Loucy (cell line): ENCODE measurements around the gene CYTH3.
"Not testable (repeated sequence)": the region's sequence is repeated elsewhere in the genome, so short reads cannot be mapped to it uniquely, and the experiment has no call there.

Source experiments
- H2AFZ ChIP-seq: fragments of 200-600 bp; sonication (generic); 2 replicates; pipeline ENCODE4 v1.6.0; 2016; ENCODE audit warnings: antibody characterized with exemption, mild to moderate bottlenecking, low read length, moderate library complexity
- H3F3A ChIP-seq: fragments of 200-600 bp; 2 replicates; pipeline ENCODE4 v1.6.0; 2016; ENCODE audit warnings: antibody characterized with exemption, low read depth, mild to moderate bottlenecking
- H3K27me3 ChIP-seq: fragments of 200-600 bp; sonication (generic); 2 replicates; pipeline ENCODE4 v1.6.1; 2014; ENCODE audit warnings: low read length, mild to moderate bottlenecking; ENCODE audit not compliant: insufficient read depth, poor library complexity, severe bottlenecking
- H3K36me3 ChIP-seq: fragments of 200-600 bp; sonication (generic); 2 replicates; pipeline ENCODE4 v1.6.1; 2016; ENCODE audit warnings: low read length; ENCODE audit not compliant: insufficient read depth
- H3K4me1 ChIP-seq: fragments of 200-600 bp; sonication (generic); 2 replicates; pipeline ENCODE4 v1.5.1; 2014; ENCODE audit warnings: low read length, mild to moderate bottlenecking; ENCODE audit not compliant: insufficient read depth, poor library complexity, severe bottlenecking
- H3K4me2 ChIP-seq: fragments of 200-600 bp; sonication (generic); 2 replicates; pipeline ENCODE4 v1.6.0; 2014; ENCODE audit warnings: antibody characterized with exemption, low read length, low read depth, mild to moderate bottlenecking; ENCODE audit not compliant: poor library complexity, severe bottlenecking
- H3K4me3 ChIP-seq: fragments of 200-600 bp; sonication (generic); 2 replicates; pipeline ENCODE4 v1.5.1; 2014; ENCODE audit warnings: low read length, mild to moderate bottlenecking, mixed read lengths; ENCODE audit not compliant: poor library complexity, severe bottlenecking
- H3K79me2 ChIP-seq: fragments of 200-600 bp; sonication (generic); 2 replicates; pipeline ENCODE4 v1.6.1; 2014; ENCODE audit warnings: low read length; ENCODE audit not compliant: insufficient read depth
- H3K9ac ChIP-seq: fragments of 200-600 bp; sonication (generic); 2 replicates; pipeline ENCODE4 v1.6.0; 2014; ENCODE audit warnings: mild to moderate bottlenecking, low read depth, low read length, moderate library complexity; ENCODE audit not compliant: poor library complexity, severe bottlenecking
- H3K9me2 ChIP-seq: fragments of 200-600 bp; sonication (generic); replicated peaks from 2 replicates; pipeline ENCODE4 v1.6.1; 2016; ENCODE audit warnings: low read depth, low read length, mixed read lengths
- H3K9me3 ChIP-seq: fragments of 200-600 bp; sonication (generic); 2 replicates; pipeline ENCODE4 v1.6.1; 2014; ENCODE audit warnings: mild to moderate bottlenecking, antibody characterized with exemption, low read length, low read depth; ENCODE audit not compliant: insufficient read depth
- H4K20me1 ChIP-seq: fragments of 200-600 bp; sonication (generic); 2 replicates; pipeline ENCODE4 v1.6.0; 2014; ENCODE audit warnings: antibody characterized with exemption, low read length, mild to moderate bottlenecking; ENCODE audit not compliant: insufficient read depth, poor library complexity, severe bottlenecking
- EZH2phosphoT487 ChIP-seq: fragments of 200-600 bp; IDR thresholded peaks from 2 replicates; pipeline ENCODE4 v1.6.1; 2018; ENCODE audit warnings: antibody characterized with exemption, mild to moderate bottlenecking, moderate library complexity, borderline replicate concordance
- TF ChIP-seq, protein P1 (sequence below): fragments of 200-600 bp; sonication (generic); conservative IDR thresholded peaks from 2 replicates; pipeline ENCODE4 v1.5.1; 2014; ENCODE audit warnings: mild to moderate bottlenecking, antibody characterized with exemption, low read length

The CYTH3 gene

DNA sequence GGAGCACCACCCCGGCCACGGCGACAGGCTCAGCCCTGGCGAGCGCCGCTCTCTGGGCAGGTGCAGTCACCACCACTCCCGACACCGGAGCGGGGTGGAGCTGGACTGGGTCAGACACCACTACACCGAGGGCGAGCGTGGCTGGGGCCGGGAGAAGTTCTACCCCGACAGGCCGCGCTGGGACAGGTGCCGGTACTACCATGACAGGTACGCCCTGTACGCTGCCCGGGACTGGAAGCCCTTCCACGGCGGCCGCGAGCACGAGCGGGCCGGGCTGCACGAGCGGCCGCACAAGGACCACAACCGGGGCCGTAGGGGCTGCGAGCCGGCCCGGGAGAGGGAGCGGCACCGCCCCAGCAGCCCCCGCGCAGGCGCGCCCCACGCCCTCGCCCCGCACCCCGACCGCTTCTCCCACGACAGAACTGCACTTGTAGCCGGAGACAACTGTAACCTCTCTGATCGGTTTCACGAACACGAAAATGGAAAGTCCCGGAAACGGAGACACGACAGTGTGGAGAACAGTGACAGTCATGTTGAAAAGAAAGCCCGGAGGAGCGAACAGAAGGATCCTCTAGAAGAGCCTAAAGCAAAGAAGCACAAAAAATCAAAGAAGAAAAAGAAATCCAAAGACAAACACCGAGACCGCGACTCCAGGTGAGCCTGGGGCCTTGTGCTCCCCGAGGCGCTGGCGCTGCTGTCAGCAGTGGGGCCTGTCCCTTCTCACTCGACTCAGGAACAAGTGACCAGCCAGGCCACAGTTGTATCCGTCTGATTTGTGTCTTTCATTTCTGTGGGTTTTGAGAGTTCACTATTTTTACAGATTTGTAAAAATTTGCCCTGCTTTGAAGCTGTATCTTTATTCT lies 117.7 kb downstream of the CYTH3 start:
- peaks cover 71% of the 10 kb centered on the region; the same call in 1 of the 2 replicates for H3K36me3 ChIP-seq
- H3K4me1 ChIP-seq: no peaks in the 10 kb centered on the region
- H3K4me2 ChIP-seq: no peak overlapping the region
- H3K9ac ChIP-seq: no peak overlapping the region
- H3K9me3 ChIP-seq: no peaks in the 10 kb centered on the region
- no peak overlapping the region for H3K4me3 ChIP-seq
- no peaks in the 10 kb centered on the region for H3F3A ChIP-seq
- TF ChIP-seq, protein P1, sequence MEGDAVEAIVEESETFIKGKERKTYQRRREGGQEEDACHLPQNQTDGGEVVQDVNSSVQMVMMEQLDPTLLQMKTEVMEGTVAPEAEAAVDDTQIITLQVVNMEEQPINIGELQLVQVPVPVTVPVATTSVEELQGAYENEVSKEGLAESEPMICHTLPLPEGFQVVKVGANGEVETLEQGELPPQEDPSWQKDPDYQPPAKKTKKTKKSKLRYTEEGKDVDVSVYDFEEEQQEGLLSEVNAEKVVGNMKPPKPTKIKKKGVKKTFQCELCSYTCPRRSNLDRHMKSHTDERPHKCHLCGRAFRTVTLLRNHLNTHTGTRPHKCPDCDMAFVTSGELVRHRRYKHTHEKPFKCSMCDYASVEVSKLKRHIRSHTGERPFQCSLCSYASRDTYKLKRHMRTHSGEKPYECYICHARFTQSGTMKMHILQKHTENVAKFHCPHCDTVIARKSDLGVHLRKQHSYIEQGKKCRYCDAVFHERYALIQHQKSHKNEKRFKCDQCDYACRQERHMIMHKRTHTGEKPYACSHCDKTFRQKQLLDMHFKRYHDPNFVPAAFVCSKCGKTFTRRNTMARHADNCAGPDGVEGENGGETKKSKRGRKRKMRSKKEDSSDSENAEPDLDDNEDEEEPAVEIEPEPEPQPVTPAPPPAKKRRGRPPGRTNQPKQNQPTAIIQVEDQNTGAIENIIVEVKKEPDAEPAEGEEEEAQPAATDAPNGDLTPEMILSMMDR: no peak
- TF ChIP-seq EZH2phosphoT487: no peak
- no peaks in the 10 kb centered on the region for H3K27me3 ChIP-seq
- H4K20me1 ChIP-seq: peaks cover 3% of the 10 kb centered on the region
- H3K79me2 ChIP-seq: no peaks in the 10 kb centered on the region
- no peaks in the 10 kb centered on the region for H3K9me2 ChIP-seq
- no peak overlapping the region for H2AFZ ChIP-seq

DNA sequence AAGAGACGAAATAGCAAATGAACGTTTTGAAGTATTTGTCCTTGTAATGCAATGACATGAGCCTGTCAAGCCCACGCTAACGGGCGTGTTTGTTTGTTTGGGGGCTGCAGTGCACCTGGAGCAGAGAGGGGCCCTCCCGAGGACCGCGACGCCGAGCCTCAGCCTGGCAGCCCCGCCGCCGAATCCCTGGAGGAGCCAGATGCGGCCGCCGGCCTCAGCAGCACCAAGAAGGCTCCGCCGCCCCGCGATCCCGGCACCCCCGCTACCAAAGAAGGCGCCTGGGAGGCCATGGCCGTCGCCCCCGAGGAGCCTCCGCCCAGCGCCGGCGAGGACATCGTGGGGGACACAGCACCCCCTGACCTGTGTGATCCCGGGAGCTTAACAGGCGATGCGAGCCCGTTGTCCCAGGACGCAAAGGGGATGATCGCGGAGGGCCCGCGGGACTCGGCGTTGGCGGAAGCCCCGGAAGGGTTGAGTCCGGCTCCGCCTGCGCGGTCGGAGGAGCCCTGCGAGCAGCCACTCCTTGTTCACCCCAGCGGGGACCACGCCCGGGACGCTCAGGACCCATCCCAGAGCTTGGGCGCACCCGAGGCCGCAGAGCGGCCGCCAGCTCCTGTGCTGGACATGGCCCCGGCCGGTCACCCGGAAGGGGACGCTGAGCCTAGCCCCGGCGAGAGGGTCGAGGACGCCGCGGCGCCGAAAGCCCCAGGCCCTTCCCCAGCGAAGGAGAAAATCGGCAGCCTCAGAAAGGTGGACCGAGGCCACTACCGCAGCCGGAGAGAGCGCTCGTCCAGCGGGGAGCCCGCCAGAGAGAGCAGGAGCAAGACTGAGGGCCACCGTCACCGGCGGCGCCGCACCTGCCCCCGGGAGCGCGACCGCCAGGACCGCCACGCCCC lies 118.5 kb downstream of the CYTH3 start:
- H3K36me3 ChIP-seq: peaks cover 73% of the 10 kb centered on the region; the same call in 1 of the 2 replicates
- H3K4me2 ChIP-seq: no peak overlapping the region
- H2AFZ ChIP-seq: no peak overlapping the region
- no peak overlapping the region for H3K9ac ChIP-seq
- no peaks in the 10 kb centered on the region for H3F3A ChIP-seq
- H3K9me2 ChIP-seq: no peaks in the 10 kb centered on the region
- H3K4me3 ChIP-seq: no peak overlapping the region
- no peaks in the 10 kb centered on the region for H3K27me3 ChIP-seq
- H3K79me2 ChIP-seq: no peaks in the 10 kb centered on the region
- peaks cover 3% of the 10 kb centered on the region for H4K20me1 ChIP-seq
- H3K4me1 ChIP-seq: no peaks in the 10 kb centered on the region
- H3K9me3 ChIP-seq: no peaks in the 10 kb centered on the region
- TF ChIP-seq EZH2phosphoT487: no peak
- TF ChIP-seq, protein P1: no peak

DNA sequence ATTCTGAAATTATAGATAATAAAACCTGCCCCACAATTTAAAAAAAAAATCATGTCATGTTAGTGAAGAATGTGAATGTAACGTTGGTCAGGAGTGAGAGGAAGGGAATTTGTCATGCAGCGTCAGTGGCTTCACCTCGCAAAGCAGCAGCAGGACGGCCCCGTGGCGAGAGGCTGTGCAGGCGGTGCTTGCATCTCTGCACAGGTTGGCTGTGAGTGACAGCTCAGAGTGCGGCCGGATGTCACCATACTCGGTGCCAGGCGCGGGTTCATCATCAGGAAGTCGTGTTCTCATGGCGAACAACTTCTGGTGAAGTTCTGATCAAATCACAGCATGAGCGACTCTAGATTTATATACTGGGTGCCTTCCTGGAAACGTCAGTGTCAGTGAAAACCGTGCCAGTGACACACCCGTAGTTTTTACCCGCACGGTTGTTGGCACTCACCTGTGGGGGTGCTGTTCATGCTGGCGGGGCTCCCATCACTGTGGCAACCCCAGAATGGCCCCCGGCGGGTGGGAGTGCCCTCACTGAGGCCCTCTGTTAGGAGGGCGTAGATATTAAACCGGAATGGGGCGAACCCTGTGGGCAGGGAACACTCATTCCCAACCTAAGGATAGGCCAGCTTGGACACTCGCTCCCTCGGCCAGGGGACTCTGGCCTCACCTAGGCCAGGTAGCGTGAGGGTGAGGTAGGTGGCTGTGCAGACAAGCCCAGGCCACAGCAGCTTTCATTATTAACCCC lies 120.3 kb downstream of the CYTH3 start:
- no peaks in the 10 kb centered on the region for H3F3A ChIP-seq
- H3K9me2 ChIP-seq: no peaks in the 10 kb centered on the region
- H3K79me2 ChIP-seq: no peaks in the 10 kb centered on the region
- H3K4me1 ChIP-seq: no peaks in the 10 kb centered on the region
- no peaks in the 10 kb centered on the region for H3K27me3 ChIP-seq
- peaks cover 84% of the 10 kb centered on the region; the same call in 1 of the 2 replicates for H3K36me3 ChIP-seq
- H3K4me2 ChIP-seq: no peak overlapping the region
- no peak overlapping the region for H2AFZ ChIP-seq
- H3K9ac ChIP-seq: no peak overlapping the region
- no peaks in the 10 kb centered on the region for H3K9me3 ChIP-seq
- H4K20me1 ChIP-seq: no peaks in the 10 kb centered on the region
- TF ChIP-seq EZH2phosphoT487: no peak
- TF ChIP-seq, protein P1: no peak
- H3K4me3 ChIP-seq: no peak overlapping the region

DNA sequence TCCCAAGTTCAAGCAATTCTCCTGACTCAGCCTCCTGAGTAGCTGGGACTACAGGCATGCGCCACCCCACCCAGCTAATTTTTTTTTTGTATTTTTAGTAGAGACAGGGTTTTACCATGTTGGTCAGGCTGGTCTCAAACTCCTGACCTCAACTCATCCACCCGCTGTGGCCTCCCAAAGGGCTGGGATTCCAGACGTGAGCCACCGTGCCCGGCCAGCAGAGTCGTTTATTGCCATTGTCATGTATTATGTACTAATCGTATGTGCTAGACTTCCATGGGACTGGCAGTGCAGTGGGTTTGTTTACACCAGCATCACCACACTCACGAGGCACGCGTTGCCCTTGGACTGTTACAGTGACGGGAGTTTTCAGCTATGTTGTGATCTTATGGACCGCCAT lies 120.9 kb downstream of the CYTH3 start:
- H3K36me3 ChIP-seq: peaks cover 90% of the 10 kb centered on the region; the same call in 1 of the 2 replicates
- not testable (repeated sequence) for H2AFZ ChIP-seq, H3K27me3 ChIP-seq, H3K9me2 ChIP-seq, H3K9me3 ChIP-seq, H3K4me2 ChIP-seq, H3K4me3 ChIP-seq, H4K20me1 ChIP-seq, H3K79me2 ChIP-seq, H3F3A ChIP-seq, H3K9ac ChIP-seq, H3K4me1 ChIP-seq
